Type B pancreatic cell (in vitro differentiated cells): ENCODE results near the gene ZNF716. TPM values are rescaled to one million over a fixed set of nuclear protein-coding genes. Genes with fewer than 3 reads are reported as not detected.
"Not testable (repeated sequence)": the region's sequence is repeated elsewhere in the genome, so short reads cannot be mapped to it uniquely, and the experiment has no call there.

Experiments
- DNase-seq: peaks from one replicate; pipeline ENCODE4 v3.0.0; 2021; ENCODE audit warnings: mixed read lengths; ENCODE audit not compliant: unreplicated experiment; ENCODE audit errors: extremely low spot score
- H3K27ac Mint-ChIP-seq: 2 replicates; pipeline ENCODE4 v1.8.0; 2021; ENCODE audit warnings: mild to moderate bottlenecking, mixed read lengths
- H3K27me3 Mint-ChIP-seq: 2 replicates; pipeline ENCODE4 v1.8.0; 2021; ENCODE audit warnings: mixed read lengths
- H3K36me3 Mint-ChIP-seq: 2 replicates; pipeline ENCODE4 v1.8.0; 2021; ENCODE audit warnings: mixed read lengths
- H3K4me1 Mint-ChIP-seq: one replicate; pipeline ENCODE4 v1.8.0; 2021; ENCODE audit warnings: mixed read lengths; ENCODE audit not compliant: unreplicated experiment
- H3K4me3 Mint-ChIP-seq: 2 replicates; pipeline ENCODE4 v1.8.0; 2021; ENCODE audit warnings: mild to moderate bottlenecking, mixed read lengths
- H3K9me3 Mint-ChIP-seq: 2 replicates; pipeline ENCODE4 v1.8.0; 2021; ENCODE audit warnings: mixed read lengths
- long read RNA-seq: library from polyadenylated mRNA; unstranded; transcript quantifications from one replicate; pipeline ENCODE4 v2.0.0, GENCODE V29; 2020
- total RNA-seq: library from RNA; stranded (reverse); gene quantifications from 2 replicates; pipeline ENCODE4 v1.2.1, GENCODE V29; 2021; ENCODE audit warnings: low replicate concordance
- TF ChIP-seq, protein P1 (sequence below): fragments of 200-600 bp; sonication (generic); conservative IDR thresholded peaks from 2 replicates; pipeline ENCODE4 v1.5.0; 2021; ENCODE audit warnings: antibody characterized with exemption, mild to moderate bottlenecking

ZNF716 gene
- total RNA-seq = not detected in 2 replicates
- long read RNA-seq = 0 reads

GRCh38 chr7:57449904-57450303 lies at the start of gene ZNF716:
Gene ZNF716, plus strand, starts transcription at chr7:57450177. Its CDS starts 112 bp downstream, at chr7:57450289.
- Mint-ChIP-seq H3K27ac (no peak within 1 kb of the TSS), H3K4me1 (no peaks in the 10 kb centered on the region), H3K4me3 (no peak within 1 kb of the TSS), H3K36me3 (no peaks in the 10 kb centered on the region), H3K27me3 (no peaks in the 10 kb centered on the region), H3K9me3 (no peaks in the 10 kb centered on the region)
- DNase-seq = no peak
- TF ChIP-seq, protein P1, sequence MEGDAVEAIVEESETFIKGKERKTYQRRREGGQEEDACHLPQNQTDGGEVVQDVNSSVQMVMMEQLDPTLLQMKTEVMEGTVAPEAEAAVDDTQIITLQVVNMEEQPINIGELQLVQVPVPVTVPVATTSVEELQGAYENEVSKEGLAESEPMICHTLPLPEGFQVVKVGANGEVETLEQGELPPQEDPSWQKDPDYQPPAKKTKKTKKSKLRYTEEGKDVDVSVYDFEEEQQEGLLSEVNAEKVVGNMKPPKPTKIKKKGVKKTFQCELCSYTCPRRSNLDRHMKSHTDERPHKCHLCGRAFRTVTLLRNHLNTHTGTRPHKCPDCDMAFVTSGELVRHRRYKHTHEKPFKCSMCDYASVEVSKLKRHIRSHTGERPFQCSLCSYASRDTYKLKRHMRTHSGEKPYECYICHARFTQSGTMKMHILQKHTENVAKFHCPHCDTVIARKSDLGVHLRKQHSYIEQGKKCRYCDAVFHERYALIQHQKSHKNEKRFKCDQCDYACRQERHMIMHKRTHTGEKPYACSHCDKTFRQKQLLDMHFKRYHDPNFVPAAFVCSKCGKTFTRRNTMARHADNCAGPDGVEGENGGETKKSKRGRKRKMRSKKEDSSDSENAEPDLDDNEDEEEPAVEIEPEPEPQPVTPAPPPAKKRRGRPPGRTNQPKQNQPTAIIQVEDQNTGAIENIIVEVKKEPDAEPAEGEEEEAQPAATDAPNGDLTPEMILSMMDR = no peak

- no peak overlapping the region for H3K4me3 Mint-ChIP-seq
- TF ChIP-seq, protein P1 = no peak
- H3K9me3 Mint-ChIP-seq = peaks cover 8% of the 10 kb centered on the region
- H3K27me3 Mint-ChIP-seq = no peaks in the 10 kb centered on the region
- no peaks in the 10 kb centered on the region for H3K4me1 Mint-ChIP-seq
- no peak overlapping the region for H3K27ac Mint-ChIP-seq
- no peaks in the 10 kb centered on the region for H3K36me3 Mint-ChIP-seq
- no peak for DNase-seq
Observed at GRCh38 chr7:57400531-57401155, 49.3 kb upstream of the ZNF716 start.

DNA sequence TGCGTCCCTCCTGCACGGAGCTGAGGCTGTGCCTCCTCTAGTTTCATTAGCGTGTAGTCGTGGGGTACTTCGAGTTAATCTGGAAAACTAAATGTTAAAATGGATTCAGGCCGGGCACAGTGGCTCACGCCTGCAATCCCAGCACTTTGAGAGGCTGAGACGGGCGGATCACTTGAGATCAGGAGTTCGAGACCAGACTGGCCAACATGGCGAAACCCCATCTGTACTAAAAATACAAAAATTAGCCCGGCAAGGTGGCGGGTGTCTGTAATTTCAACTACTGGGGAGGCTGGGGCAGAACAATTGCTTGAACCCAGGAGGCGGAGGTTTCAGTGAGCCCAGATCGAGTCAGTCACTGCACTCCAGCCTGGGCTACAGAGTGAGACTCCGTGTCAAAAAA lies 46.9 kb upstream of the ZNF716 start:
- H3K4me3 Mint-ChIP-seq, H3K4me1 Mint-ChIP-seq, H3K27ac Mint-ChIP-seq, H3K9me3 Mint-ChIP-seq, DNase-seq, H3K36me3 Mint-ChIP-seq, H3K27me3 Mint-ChIP-seq: not testable (repeated sequence)

DNA sequence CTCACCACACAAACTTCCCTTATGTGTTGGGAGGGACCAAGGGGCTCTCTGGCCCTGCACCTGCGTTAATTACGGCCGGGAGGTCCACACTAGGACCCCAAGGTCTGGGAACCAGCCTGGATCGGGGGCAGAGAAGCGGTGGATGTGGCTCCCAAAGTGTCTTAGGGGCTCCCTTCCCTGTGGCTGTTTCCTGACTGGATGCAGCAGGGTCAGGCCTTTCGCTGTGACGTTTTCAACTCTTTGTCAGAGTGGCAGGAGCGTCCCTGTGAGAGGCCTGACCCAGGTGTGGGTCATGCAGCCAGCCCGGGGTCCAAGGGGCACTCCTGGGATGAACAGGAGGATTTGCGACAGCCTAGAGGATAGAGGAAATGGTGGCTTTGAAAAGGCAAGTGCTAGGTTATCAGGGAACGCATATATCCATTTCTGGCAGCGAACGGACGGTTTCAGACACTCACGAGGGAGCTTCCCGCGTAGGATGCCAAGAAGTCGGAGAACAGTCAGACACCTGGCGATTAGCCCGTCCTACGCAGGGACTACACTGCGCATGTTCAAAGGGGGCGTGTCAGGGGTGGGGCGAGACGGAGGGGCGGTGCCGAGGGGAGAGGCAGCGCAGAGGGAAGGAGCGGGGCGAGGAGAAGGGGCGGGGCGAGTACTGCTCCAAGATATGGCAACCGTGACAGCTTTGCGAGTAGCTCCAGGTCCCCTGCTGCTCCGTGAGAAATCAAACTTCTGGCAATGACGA lies 46.2 kb upstream of the ZNF716 start:
- no peaks in the 10 kb centered on the region for H3K36me3 Mint-ChIP-seq
- TF ChIP-seq, protein P1 = no peak
- peaks cover 5% of the 10 kb centered on the region for H3K9me3 Mint-ChIP-seq
- H3K4me3 Mint-ChIP-seq = no peak overlapping the region
- DNase-seq = no peak
- no peaks in the 10 kb centered on the region for H3K4me1 Mint-ChIP-seq
- H3K27ac Mint-ChIP-seq = no peak overlapping the region
- no peaks in the 10 kb centered on the region for H3K27me3 Mint-ChIP-seq

- Mint-ChIP-seq H3K27me3 (no peaks in the 10 kb centered on the region), H3K9me3 (peaks cover 5% of the 10 kb centered on the region), H3K4me1 (no peaks in the 10 kb centered on the region), H3K27ac (no peak overlapping the region), H3K36me3 (no peaks in the 10 kb centered on the region), H3K4me3 (no peak overlapping the region)
- TF ChIP-seq, protein P1 = no peak
- DNase-seq = no peak
Observed at GRCh38 chr7:57404343-57404966, 45.5 kb upstream of the ZNF716 start.

- Mint-ChIP-seq H3K9me3 (peaks cover 5% of the 10 kb centered on the region), H3K27ac (no peak overlapping the region), H3K27me3 (no peaks in the 10 kb centered on the region), H3K4me3 (no peak overlapping the region), H3K4me1 (no peaks in the 10 kb centered on the region), H3K36me3 (no peaks in the 10 kb centered on the region)
- no peak for DNase-seq
- TF ChIP-seq, protein P1 = no peak
Observed at GRCh38 chr7:57404967-57405421, 45.0 kb upstream of the ZNF716 start.
